Mesenchymal stem cell (in vitro differentiated cells and primary cell): ENCODE results near the gene SEMA4F.

ENCODE experiments used
- DNase-seq: peaks from one replicate; pipeline ENCODE4 v3.0.0-alpha.2; 2013
- H2AFZ ChIP-seq: one replicate; pipeline ENCODE4 v1.6.1; 2013; ENCODE audit warnings: low read depth, mild to moderate bottlenecking, control low read depth, inconsistent platforms, low read length, moderate library complexity
- H2AK5ac ChIP-seq: 2 replicates; pipeline ENCODE4 v1.6.1; 2013; ENCODE audit warnings: low read length, moderate library complexity, mild to moderate bottlenecking, inconsistent platforms; ENCODE audit not compliant: severe bottlenecking
- H2BK120ac ChIP-seq: one replicate; pipeline ENCODE4 v1.6.1; 2013; ENCODE audit warnings: low read depth, mild to moderate bottlenecking, inconsistent platforms, low read length, moderate library complexity
- H2BK12ac ChIP-seq, 2 experiments: one replicate each; pipeline ENCODE4 v1.6.1; 2013; ENCODE audit warnings: inconsistent platforms in 2 of 2, low read length in 2 of 2, mild to moderate bottlenecking in 2 of 2, moderate library complexity in 2 of 2, control low read depth in 1 of 2
- H2BK15ac ChIP-seq: one replicate; pipeline ENCODE4 v1.6.1; 2013; ENCODE audit warnings: mild to moderate bottlenecking, low read depth, inconsistent platforms; ENCODE audit not compliant: poor library complexity, severe bottlenecking
- H2BK5ac ChIP-seq: 2 replicates; pipeline ENCODE4 v1.6.1; 2013; ENCODE audit warnings: low read depth, mild to moderate bottlenecking, low read length, control low read depth, inconsistent platforms; ENCODE audit not compliant: poor library complexity, severe bottlenecking
- H3K14ac ChIP-seq, 2 experiments: one replicate each; pipeline ENCODE4 v1.6.1; 2013; ENCODE audit warnings: inconsistent platforms in 2 of 2, low read length in 2 of 2, control low read depth in 1 of 2, mild to moderate bottlenecking in 1 of 2, moderate library complexity in 1 of 2
- H3K18ac ChIP-seq, 2 experiments: one replicate each; pipeline ENCODE4 v1.6.1; 2013; ENCODE audit warnings: inconsistent platforms in 2 of 2, low read length in 2 of 2, control low read depth in 1 of 2, low read depth in 1 of 2, mild to moderate bottlenecking in 1 of 2
- H3K23ac ChIP-seq, 2 experiments: one replicate each; pipeline ENCODE4 v1.6.1; 2013; ENCODE audit warnings: inconsistent platforms in 2 of 2, low read length in 2 of 2, mild to moderate bottlenecking in 2 of 2, moderate library complexity in 2 of 2, control low read depth in 1 of 2
- H3K27ac ChIP-seq: 2 replicates; pipeline ENCODE4 v1.5.1; 2013; ENCODE audit warnings: mild to moderate bottlenecking, moderate library complexity, low read length, control low read depth, inconsistent platforms; ENCODE audit not compliant: poor library complexity, severe bottlenecking
- H3K27me3 ChIP-seq, 2 experiments: 2 replicates each; pipeline versions ENCODE4 v1.6.1 to v1.7.0; 2013; ENCODE audit warnings: low read length in 2 of 2, mild to moderate bottlenecking in 2 of 2, moderate library complexity in 2 of 2, control low read depth in 1 of 2, inconsistent platforms in 1 of 2; ENCODE audit not compliant: control insufficient read depth in 1 of 2, insufficient read depth in 1 of 2
- H3K36me3 ChIP-seq, 2 experiments: 2 replicates each; pipeline versions ENCODE4 v1.6.1 to v1.7.0; 2013; ENCODE audit warnings: low read length in 2 of 2, control low read depth in 1 of 2, inconsistent platforms in 1 of 2, low read depth in 1 of 2, mild to moderate bottlenecking in 1 of 2; ENCODE audit not compliant: insufficient read depth in 2 of 2, control insufficient read depth in 1 of 2
- H3K4ac ChIP-seq, 2 experiments: one replicate each; pipeline ENCODE4 v1.6.1; 2013; ENCODE audit warnings: inconsistent platforms in 2 of 2, low read length in 2 of 2, mild to moderate bottlenecking in 2 of 2, moderate library complexity in 2 of 2, control low read depth in 1 of 2, low read depth in 1 of 2
- H3K4me1 ChIP-seq: 2 replicates; pipeline ENCODE4 v1.6.1; 2013; ENCODE audit warnings: low read depth, low read length, control low read depth; ENCODE audit not compliant: control insufficient read depth, insufficient read depth
- H3K4me2 ChIP-seq: 2 replicates; pipeline ENCODE4 v1.6.1; 2013; ENCODE audit warnings: low read length, mild to moderate bottlenecking, inconsistent platforms; ENCODE audit not compliant: poor library complexity, severe bottlenecking
- H3K4me3 ChIP-seq, 2 experiments: 2 replicates each; pipeline versions ENCODE4 v1.5.1 to v1.7.0; 2013; ENCODE audit warnings: low read length in 2 of 2, mild to moderate bottlenecking in 2 of 2, control low read depth in 1 of 2, low read depth in 1 of 2; ENCODE audit not compliant: insufficient read depth in 1 of 2
- H3K79me1 ChIP-seq: replicated peaks from 2 replicates; pipeline ENCODE4 v1.6.1; 2013; ENCODE audit warnings: mild to moderate bottlenecking, control low read depth, low read length, inconsistent platforms; ENCODE audit not compliant: poor library complexity, severe bottlenecking
- H3K9ac ChIP-seq: 2 replicates; pipeline ENCODE4 v1.7.0; 2013; ENCODE audit warnings: mild to moderate bottlenecking, low read length, moderate library complexity
- H3K9me3 ChIP-seq: 2 replicates; pipeline ENCODE4 v1.7.0; 2013; ENCODE audit warnings: mild to moderate bottlenecking, low read length; ENCODE audit not compliant: control insufficient read depth
- H4K8ac ChIP-seq: one replicate; pipeline ENCODE4 v1.6.1; 2013; ENCODE audit warnings: inconsistent platforms, mild to moderate bottlenecking, low read length, moderate library complexity
- H4K91ac ChIP-seq: one replicate; pipeline ENCODE4 v1.6.1; 2013; ENCODE audit warnings: mild to moderate bottlenecking, low read length, inconsistent platforms
- WGBS: methylation state at CpG from one replicate; pipeline ENCODE4 v1.1.7; 2013; ENCODE audit warnings: mixed read lengths; 5-methylcytosine and 5-hydroxymethylcytosine counted together

Gene SEMA4F

GRCh38 chr2:74648009-74648443 is 6.0 kb upstream of the SEMA4F start, which contains the start of gene M1AP:
Gene M1AP, minus strand, starts transcription at chr2:74648330. Its CDS starts 8,055 bp downstream, at chr2:74640275.
- Histone ChIP-seq H3K23ac (peak within 1 kb of the TSS in 1 of 2 experiments; percentile 87), H2BK5ac (no peak within 1 kb of the TSS), H3K4ac (peak within 1 kb of the TSS in 1 of 2 experiments; percentile 50), H2BK120ac (no peak within 1 kb of the TSS), H2AFZ (peak within 1 kb of the TSS; percentile 81), H3K9me3 (no peaks in the 10 kb centered on the region), H3K79me1 (no peaks in the 10 kb centered on the region), H3K14ac (peak within 1 kb of the TSS in 1 of 2 experiments; percentile 82), H2BK12ac (peak within 1 kb of the TSS in 1 of 2 experiments; percentile 61), H2AK5ac (no peak within 1 kb of the TSS), H4K8ac (peak within 1 kb of the TSS; percentile 55), H3K18ac (peak within 1 kb of the TSS; percentile 12 to 38), H2BK15ac (no peak within 1 kb of the TSS), H3K4me1 (peaks cover 4% of the 10 kb centered on the region), H3K4me3 (peak within 1 kb of the TSS; percentile 34 to 58), H3K27me3 (peaks cover 3 to 13% of the 10 kb centered on the region in 2 experiments), H3K4me2 (peak within 1 kb of the TSS; percentile 0), H3K27ac (no peak within 1 kb of the TSS), H3K9ac (no peak within 1 kb of the TSS), H4K91ac (no peak within 1 kb of the TSS), H3K36me3 (no peaks in the 10 kb centered on the region)
- 15% methylated on average over 41 of the region's 45 CpGs for WGBS
- no peak for DNase-seq

- peak overlapping the region; percentile 65 for H3K4me2 ChIP-seq
- H3K18ac ChIP-seq: no peak overlapping the region
- H2BK12ac ChIP-seq: no peak overlapping the region
- H4K8ac ChIP-seq: no peak overlapping the region
- peak overlapping the region; percentile 39 for H3K9ac ChIP-seq
- peaks cover 5% of the 10 kb centered on the region in 2 experiments for H3K36me3 ChIP-seq
- no peak overlapping the region for H2AK5ac ChIP-seq
- H3K9me3 ChIP-seq: no peaks in the 10 kb centered on the region
- no peak overlapping the region for H3K4ac ChIP-seq
- DNase-seq: no peak
- H3K4me1 ChIP-seq: peaks cover 8% of the 10 kb centered on the region
- no peak overlapping the region for H3K14ac ChIP-seq
- H2AFZ ChIP-seq: peak overlapping the region; percentile 72
- peak overlapping the region; percentile 37 to 82 for H3K4me3 ChIP-seq
- H2BK120ac ChIP-seq: no peak overlapping the region
- H3K79me1 ChIP-seq: peaks cover 7% of the 10 kb centered on the region
- H3K27ac ChIP-seq: no peak overlapping the region
- H4K91ac ChIP-seq: no peak overlapping the region
- peaks cover under 1 to 8% of the 10 kb centered on the region in 2 experiments for H3K27me3 ChIP-seq
- no peak overlapping the region for H2BK5ac ChIP-seq
- H2BK15ac ChIP-seq: no peak overlapping the region
- WGBS: 42% methylated on average over 12 of the region's 15 CpGs
- no peak overlapping the region for H3K23ac ChIP-seq
These were observed 460 bp upstream of the SEMA4F start for GRCh38 chr2:74653589-74653984.

- Histone ChIP-seq H3K4me1 (peaks cover 8% of the 10 kb centered on the region), H3K36me3 (peaks cover 5% of the 10 kb centered on the region in 2 experiments), H2BK15ac (no peak overlapping the region), H3K79me1 (peaks cover 7% of the 10 kb centered on the region), H3K4me2 (no peak overlapping the region), H2BK120ac (no peak overlapping the region), H2BK12ac (no peak overlapping the region), H4K8ac (no peak overlapping the region), H2BK5ac (no peak overlapping the region), H3K27me3 (no peaks in the 10 kb centered on the region), H3K4me3 (no peak overlapping the region), H3K27ac (no peak overlapping the region), H3K23ac (no peak overlapping the region), H3K9ac (no peak overlapping the region), H3K4ac (no peak overlapping the region), H3K9me3 (no peaks in the 10 kb centered on the region), H3K18ac (no peak overlapping the region), H2AFZ (no peak overlapping the region), H2AK5ac (no peak overlapping the region), H4K91ac (no peak overlapping the region), H3K14ac (no peak overlapping the region)
- WGBS: 94% methylated on average over 1 of the region's 1 CpG
- DNase-seq: no peak
These were observed 1.5 kb downstream of the SEMA4F start for GRCh38 chr2:74655579-74655978.

GRCh38 chr2:74658516-74658915 is 4.5 kb downstream of the SEMA4F start:
- H3K27ac ChIP-seq: no peak overlapping the region
- H2AK5ac ChIP-seq: no peak overlapping the region
- no peak overlapping the region for H3K4me3 ChIP-seq
- H3K9ac ChIP-seq: peak overlapping the region; percentile 28
- peaks cover 7% of the 10 kb centered on the region for H3K79me1 ChIP-seq
- H2BK120ac ChIP-seq: no peak overlapping the region
- no peak overlapping the region for H3K14ac ChIP-seq
- no peaks in the 10 kb centered on the region for H3K27me3 ChIP-seq
- no peak overlapping the region for H3K23ac ChIP-seq
- H2BK12ac ChIP-seq: no peak overlapping the region
- peaks cover 5 to 19% of the 10 kb centered on the region in 2 experiments for H3K36me3 ChIP-seq
- H4K91ac ChIP-seq: no peak overlapping the region
- no peak overlapping the region for H3K4ac ChIP-seq
- H2BK5ac ChIP-seq: no peak overlapping the region
- no peaks in the 10 kb centered on the region for H3K9me3 ChIP-seq
- H3K4me1 ChIP-seq: peaks cover 7% of the 10 kb centered on the region
- H2BK15ac ChIP-seq: no peak overlapping the region
- no peak overlapping the region for H2AFZ ChIP-seq
- peak; percentile 14 for DNase-seq
- no peak overlapping the region for H4K8ac ChIP-seq
- no peak overlapping the region for H3K18ac ChIP-seq
- no peak overlapping the region for H3K4me2 ChIP-seq
- WGBS: 72% methylated on average over 2 of the region's 2 CpGs
